IMR-90 (cell line): ENCODE measurements around the gene OPN1MW2. TPM values are rescaled to one million over a fixed set of nuclear protein-coding genes. Genes with fewer than 3 reads are reported as not detected.
"Not testable (repeated sequence)": the region's sequence is repeated elsewhere in the genome, so short reads cannot be mapped to it uniquely, and the experiment has no call there.

Experiments used
- ATAC-seq: fragments of 200-7000 bp; cut with Tn5 transposase; 2 replicates; pipeline ENCODE4 v1.9.1; 2020; ENCODE audit warnings: low read depth, mild to moderate bottlenecking, moderate library complexity
- BruUV-seq: library from RNA; stranded (reverse); fragments of 400-500 nt; replicated peaks from 2 replicates; lab custom pipeline; 2021; lab: Mats Ljungman, UMichigan
- CTCF ChIA-PET: fragments of 300-600 bp; formaldehyde crosslinking; extraction: SDS; loops from one replicate; lab custom pipeline; 2021; ENCODE audit warnings: antibody characterized with exemption; lab: Yijun Ruan, JAX
- POLR2A ChIA-PET: fragments of 300-600 bp; sonication (Branson Sonifier 250); formaldehyde crosslinking; loops from one replicate; lab custom pipeline; 2022; ENCODE audit warnings: antibody characterized with exemption; ENCODE audit not compliant: unreplicated experiment; lab: Charles Lee
- DNase-seq: peaks from one replicate; pipeline ENCODE4 v3.0.0; 2013
- H2AFZ ChIP-seq: replicated peaks from 2 replicates; pipeline ENCODE3; 2013; ENCODE audit warnings: low read length, mild to moderate bottlenecking; ENCODE audit not compliant: poor library complexity
- H2AK5ac ChIP-seq: 2 replicates; pipeline ENCODE4 v1.6.1; 2013; ENCODE audit warnings: low read depth, low read length, inconsistent platforms
- H2AK9ac ChIP-seq: replicated peaks from 2 replicates; pipeline ENCODE3; 2013; ENCODE audit warnings: mild to moderate bottlenecking, low read depth, low read length, moderate library complexity; ENCODE audit not compliant: poor library complexity
- H2BK120ac ChIP-seq: 2 replicates; pipeline ENCODE4 v1.6.1; 2013; ENCODE audit warnings: low read depth, low read length, inconsistent platforms
- H2BK15ac ChIP-seq: 3 replicates; pipeline ENCODE4 v1.6.1; 2013; ENCODE audit warnings: low read depth, low read length, inconsistent platforms
- H2BK20ac ChIP-seq: 2 replicates; pipeline ENCODE4 v1.6.1; 2013; ENCODE audit warnings: low read depth, mild to moderate bottlenecking, inconsistent platforms, low read length, moderate library complexity
- H2BK5ac ChIP-seq: 2 replicates; pipeline ENCODE4 v1.6.1; 2013; ENCODE audit warnings: mild to moderate bottlenecking, low read depth, low read length, inconsistent platforms; ENCODE audit not compliant: poor library complexity, severe bottlenecking
- H3K14ac ChIP-seq: replicated peaks from 2 replicates; pipeline ENCODE4 v1.6.1; 2013; ENCODE audit warnings: low read depth, low read length, inconsistent platforms
- H3K18ac ChIP-seq: 2 replicates; pipeline ENCODE4 v1.6.1; 2013; ENCODE audit warnings: low read depth, low read length, control low read depth
- H3K23ac ChIP-seq: 2 replicates; pipeline ENCODE4 v1.6.1; 2013; ENCODE audit warnings: low read depth, low read length, inconsistent platforms
- H3K27ac ChIP-seq: 2 replicates; pipeline ENCODE4 v1.5.1; 2013; ENCODE audit warnings: mild to moderate bottlenecking, control low read depth, low read length; ENCODE audit not compliant: insufficient read depth
- H3K27me3 ChIP-seq: 2 replicates; pipeline ENCODE4 v1.6.1; 2013; ENCODE audit warnings: low read length; ENCODE audit not compliant: control insufficient read depth, insufficient read depth
- H3K36me3 ChIP-seq: 2 replicates; pipeline ENCODE4 v1.6.1; 2013; ENCODE audit warnings: low read length, mixed read lengths; ENCODE audit not compliant: control insufficient read depth, insufficient read depth
- H3K4ac ChIP-seq: 2 replicates; pipeline ENCODE4 v1.6.1; 2013; ENCODE audit warnings: low read depth, low read length, inconsistent platforms
- H3K4me1 ChIP-seq: 2 replicates; pipeline ENCODE4 v1.6.1; 2013; ENCODE audit warnings: low read length, mixed read lengths; ENCODE audit not compliant: control insufficient read depth, insufficient read depth
- H3K4me2 ChIP-seq: 2 replicates; pipeline ENCODE4 v1.6.1; 2013; ENCODE audit warnings: low read depth, mild to moderate bottlenecking, control low read depth, low read length, moderate library complexity
- H3K4me3 ChIP-seq: 2 replicates; pipeline ENCODE4 v1.5.1; 2013; ENCODE audit warnings: low read depth, mild to moderate bottlenecking, control low read depth, low read length, moderate library complexity; ENCODE audit not compliant: insufficient read depth
- H3K56ac ChIP-seq: 2 replicates; pipeline ENCODE4 v1.6.1; 2013; ENCODE audit warnings: low read length, inconsistent platforms; ENCODE audit not compliant: insufficient read depth; ENCODE audit errors: extremely low read depth
- H3K79me1 ChIP-seq, 2 experiments: 2 replicates each; pipeline ENCODE4 v1.6.1; 2013; ENCODE audit warnings: low read length in 2 of 2, inconsistent platforms in 1 of 2, low read depth in 1 of 2
- H3K9ac ChIP-seq: 2 replicates; pipeline ENCODE4 v1.6.1; 2013; ENCODE audit warnings: low read depth, low read length, control low read depth
- H3K9me1 ChIP-seq: 2 replicates; pipeline ENCODE4 v1.6.1; 2013; ENCODE audit warnings: low read length, inconsistent platforms; ENCODE audit not compliant: insufficient read depth
- H3K9me3 ChIP-seq: 2 replicates; pipeline ENCODE4 v1.6.1; 2013; ENCODE audit warnings: low read length; ENCODE audit not compliant: control insufficient read depth, insufficient read depth
- H4K20me1 ChIP-seq: 2 replicates; pipeline ENCODE4 v1.6.1; 2013; ENCODE audit warnings: low read length, inconsistent platforms; ENCODE audit not compliant: insufficient read depth
- H4K5ac ChIP-seq: 2 replicates; pipeline ENCODE4 v1.6.1; 2013; ENCODE audit warnings: mild to moderate bottlenecking, low read depth, low read length, control low read depth
- H4K8ac ChIP-seq, 2 experiments: 2 replicates each; pipeline ENCODE4 v1.6.1; 2013; ENCODE audit warnings: low read depth in 2 of 2, low read length in 2 of 2, control low read depth in 1 of 2, inconsistent platforms in 1 of 2
- H4K91ac ChIP-seq: 2 replicates; pipeline ENCODE4 v1.6.1; 2013; ENCODE audit warnings: low read depth, low read length, inconsistent platforms; ENCODE audit not compliant: insufficient read depth
- WGBS, 2 experiments: methylation state at CpG; one replicate each; pipeline versions ENCODE4 v1.1.5 to v1.1.7; 2013; ENCODE audit warnings: missing lambda C conversion rate in 2 of 2; ENCODE audit not compliant: insufficient read length in 1 of 2; ENCODE audit errors: extremely low coverage in 2 of 2; 5-methylcytosine and 5-hydroxymethylcytosine counted together
- dilution Hi-C: fragments of 300-500 bp; cut with HindIII; formaldehyde crosslinking; loops from one replicate; pipeline ENCODE4 v1.14.3; 2018; ENCODE audit warnings: low sequenced_read_pairs; ENCODE audit not compliant: unreplicated experiment
- in situ Hi-C: fragments of 300-500 bp; cut with MboI; formaldehyde crosslinking; loops from 3 replicates; pipeline ENCODE4 v1.14.3; 2019; ENCODE audit warnings: low sequenced_read_pairs, inconsistent platforms, mixed read lengths
- intact Hi-C: fragments of 100-400 bp; cut with micrococcal nuclease; formaldehyde crosslinking; loops from 2 replicates; pipeline ENCODE4 v1.10.0; 2022
- polyA plus RNA-seq, 3 experiments: library from polyadenylated mRNA; depleted of rRNA; stranded (reverse); fragments of >200 nt; gene quantifications; 2 replicates each; pipeline ENCODE4 v1.2.3, GENCODE V29; 2012; ENCODE audit warnings: low replicate concordance in 1 of 3
- total RNA-seq: library from RNA; depleted of rRNA; stranded (reverse); fragments of >200 nt; gene quantifications from 2 replicates; pipeline ENCODE4 v1.2.3, GENCODE V29; 2012

Gene OPN1MW2
- total and polyA plus RNA-seq, 2 of the 4 experiments (the other 2 are of a cell fraction), result not detected

- WGBS, 2 experiments, result no CpG with 5 or more reads among the region's 16 CpGs
- H4K20me1 ChIP-seq, H2BK5ac ChIP-seq, H3K4me3 ChIP-seq, intact Hi-C loops, H3K14ac ChIP-seq, H3K56ac ChIP-seq, H3K9ac ChIP-seq, H3K4me1 ChIP-seq, ATAC-seq, H3K18ac ChIP-seq, H3K4me2 ChIP-seq, H4K5ac ChIP-seq, H3K9me1 ChIP-seq, H3K27ac ChIP-seq, CTCF ChIA-PET, H3K79me1 ChIP-seq, POLR2A ChIA-PET, H3K4ac ChIP-seq, H2BK20ac ChIP-seq, H2AFZ ChIP-seq, H2BK120ac ChIP-seq, H3K27me3 ChIP-seq, H3K9me3 ChIP-seq, H4K91ac ChIP-seq, H2BK15ac ChIP-seq, H3K23ac ChIP-seq, in situ Hi-C loops, DNase-seq, H3K36me3 ChIP-seq, H2AK5ac ChIP-seq, BruUV-seq, dilution Hi-C loops, H2AK9ac ChIP-seq, H4K8ac ChIP-seq: not testable (repeated sequence)
Observed at GRCh38 chrX:154233620-154234019, 14.1 kb downstream of the OPN1MW2 start.

GRCh38 chrX:154238939-154239559 lies 19.5 kb downstream of the OPN1MW2 start:
- H3K4me1 ChIP-seq, H4K8ac ChIP-seq, H3K14ac ChIP-seq, H2BK5ac ChIP-seq, CTCF ChIA-PET, H4K5ac ChIP-seq, H2BK120ac ChIP-seq, DNase-seq, H3K9ac ChIP-seq, H3K56ac ChIP-seq, H2AFZ ChIP-seq, H3K9me1 ChIP-seq, dilution Hi-C loops, H3K27me3 ChIP-seq, H3K4me3 ChIP-seq, H3K18ac ChIP-seq, intact Hi-C loops, H4K20me1 ChIP-seq, H3K79me1 ChIP-seq, H2BK20ac ChIP-seq, H3K4me2 ChIP-seq, POLR2A ChIA-PET, H3K36me3 ChIP-seq, in situ Hi-C loops, H2BK15ac ChIP-seq, H3K9me3 ChIP-seq, H4K91ac ChIP-seq, H3K23ac ChIP-seq, BruUV-seq, H2AK5ac ChIP-seq, H2AK9ac ChIP-seq, H3K27ac ChIP-seq, ATAC-seq, H3K4ac ChIP-seq: not testable (repeated sequence)
- no CpG with 5 or more reads among the region's 11 CpGs for WGBS, 2 experiments
